ENCODE results near the gene YIPF6.

GRCh38 chrX:68534691-68535090 is 35.8 kb downstream of the YIPF6 start:
- TF ChIP-seq CTCF (IDR thresholded peaks at IDR 0.05) (no peak), POLR2AphosphoS5 (IDR thresholded peaks at IDR 0.05) (no peak), EP300 (IDR thresholded peaks at IDR 0.05) (no peak)
